ENCODE data around the gene PAF1. TPM values are rescaled to one million over a fixed set of nuclear protein-coding genes. Genes with fewer than 3 reads are reported as not detected.
A peak's percentile ranks its signal among the peaks of the same experiment; 100 is the strongest.

The PAF1 gene
- total RNA-seq, 1 experiment from 2014 or later: 901 TPM

- CTCF ChIA-PET: interaction anchor here (1.4 kb wide), 1 partner anchor 9 kb away, joined by 4 read pairs; no protein-coding TSS in a partner anchor
- POLR2A ChIA-PET: interaction anchor here (0.6 to 6.4 kb wide), 14 partner anchors 9 to 445 kb away, joined by 3 to 145 read pairs (median 5); partner anchors contain the start of genes DYRK1B, RPS16, SAMD4B and ZFP36
- ATAC-seq (no peak), DNase-seq (ENCODE audit: low read depth, low spot score) (no peak)
- Histone ChIP-seq H3K9me3 (ENCODE audit: control insufficient read depth, insufficient read depth, low read depth, low read length) (no peaks in the 10 kb centered on the region), H3K27ac (ENCODE audit: low read length) (peak overlapping the region; percentile 86), H3K36me3 (ENCODE audit: control insufficient read depth, insufficient read depth, low read length) (peaks cover 65% of the 10 kb centered on the region), H3K27me3 (ENCODE audit: control insufficient read depth, insufficient read depth, low read length) (no peaks in the 10 kb centered on the region), H3K4me3 (ENCODE audit: low read depth in 2 of 2, low read length in 2 of 2) (no peak overlapping the region), H3K4me1 (ENCODE audit: control insufficient read depth, insufficient read depth, low read length) (peaks cover 44% of the 10 kb centered on the region)
- BruUV-seq (replicated peaks): TSS peak; percentile 91
- intact Hi-C loops (cut with micrococcal nuclease; ENCODE audit: unreplicated experiment): no loop called here
- TF ChIP-seq POLR2AphosphoS5 (IDR thresholded peaks at IDR 0.05; ENCODE audit: low read depth, low read length) (no peak), SIN3A (IDR thresholded peaks at IDR 0.05; ENCODE audit: borderline replicate concordance, insufficient read depth, low read depth, low read length) (no peak), CTCF (IDR thresholded peaks at IDR 0.05) (no peak), REST (IDR thresholded peaks at IDR 0.05; ENCODE audit: insufficient read depth in 1 of 2, low read depth in 2 of 2, low read length in 1 of 2) (no peak), TCF7L2 (IDR thresholded peaks at IDR 0.05; ENCODE audit: low read depth, low read length) (no peak)
- in situ Hi-C loops (cut with HindIII; ENCODE audit: low pct_unique_long_range_greater_than_20kb, low sequenced_read_pairs): no loop called here
Measured at GRCh38 chr19:39388657-39389056, 2.2 kb downstream of the PAF1 start.

GRCh38 chr19:39386557-39386956 is 4.3 kb downstream of the PAF1 start:
- intact Hi-C loops (cut with micrococcal nuclease; ENCODE audit: unreplicated experiment): no loop called here
- Histone ChIP-seq H3K27ac (ENCODE audit: low read length) (peak overlapping the region; percentile 0; the same call in 1 of the 2 replicates), H3K27me3 (ENCODE audit: control insufficient read depth, insufficient read depth, low read length) (no peaks in the 10 kb centered on the region), H3K4me1 (ENCODE audit: control insufficient read depth, insufficient read depth, low read length) (peaks cover 37% of the 10 kb centered on the region), H3K36me3 (ENCODE audit: control insufficient read depth, insufficient read depth, low read length) (peaks cover 80% of the 10 kb centered on the region), H3K9me3 (ENCODE audit: control insufficient read depth, insufficient read depth, low read depth, low read length) (no peaks in the 10 kb centered on the region), H3K4me3 (ENCODE audit: low read depth in 2 of 2, low read length in 2 of 2) (no peak overlapping the region)
- no peak for DNase-seq (ENCODE audit: low read depth, low spot score)
- POLR2A ChIA-PET: interaction anchor here (0.5 to 2.0 kb wide), 8 partner anchors 10 to 49 kb away, joined by 3 to 8 read pairs (median 4); partner anchors contain the start of genes RPS16 and SAMD4B
- CTCF ChIA-PET: interaction anchor here (0.6 to 1.5 kb wide), 3 partner anchors 11 to 147 kb away, joined by 3 to 12 read pairs (median 3); no protein-coding TSS in a partner anchor
- in situ Hi-C loops (cut with HindIII; ENCODE audit: low pct_unique_long_range_greater_than_20kb, low sequenced_read_pairs): no loop called here
- no TSS peak for BruUV-seq (replicated peaks)
- ATAC-seq: no peak
- TF ChIP-seq SIN3A (IDR thresholded peaks at IDR 0.05; ENCODE audit: borderline replicate concordance, insufficient read depth, low read depth, low read length) (no peak), REST (IDR thresholded peaks at IDR 0.05; ENCODE audit: insufficient read depth in 1 of 2, low read depth in 2 of 2, low read length in 1 of 2) (no peak), CTCF (IDR thresholded peaks at IDR 0.05) (no peak), POLR2AphosphoS5 (IDR thresholded peaks at IDR 0.05; ENCODE audit: low read depth, low read length) (no peak), TCF7L2 (IDR thresholded peaks at IDR 0.05; ENCODE audit: low read depth, low read length) (no peak)
